Right cardiac atrium (tissue), 5 donors: ENCODE measurements around the gene SHISA9. TPM values are rescaled to one million over a fixed set of nuclear protein-coding genes. Genes with fewer than 3 reads are reported as not detected.

ENCODE experiments used
- ATAC-seq, 2 donors: fragments of 200-7000 bp; cut with Tn5 transposase; one replicate each; pipeline versions ENCODE4 v1.8.0 to v1.9.1; 2020; ENCODE audit warnings: moderate library complexity in 2 of 2, mild to moderate bottlenecking in 1 of 2
- DNase-seq, 3 donors: peaks; one replicate each; pipeline ENCODE4 v3.0.0-alpha.2; 2020
- H3K27ac ChIP-seq: one replicate; pipeline ENCODE4 v1.5.1; 2013; ENCODE audit warnings: mild to moderate bottlenecking, low read length, control low read depth, moderate library complexity
- H3K27me3 ChIP-seq: one replicate; pipeline ENCODE4 v1.6.1; 2013; ENCODE audit not compliant: control insufficient read depth, insufficient read depth
- H3K4me1 ChIP-seq: one replicate; pipeline ENCODE4 v1.6.1; 2013; ENCODE audit warnings: low read length; ENCODE audit not compliant: control insufficient read depth, insufficient read depth
- H3K4me3 ChIP-seq: one replicate; pipeline ENCODE4 v1.5.1; 2013; ENCODE audit warnings: low read length, control low read depth
- H3K9me3 ChIP-seq: one replicate; pipeline ENCODE4 v1.6.1; 2013; ENCODE audit warnings: low read length; ENCODE audit not compliant: control insufficient read depth
- WGBS: extraction: QIAGEN DNeasy Blood & Tissue Kit; methylation state at CpG from one replicate; pipeline ENCODE4 v1.1.7; 2013; 5-methylcytosine and 5-hydroxymethylcytosine counted together
- intact Hi-C, 4 donors: fragments of 100-400 bp; cut with DNase I; formaldehyde crosslinking; loops; one replicate each; pipeline versions ENCODE4 v1.11.0 to v1.14.0; 2022 to 2023
- polyA plus RNA-seq: library from polyadenylated mRNA; stranded (reverse); fragments of 200-250 nt; gene quantifications from one replicate; pipeline ENCODE4 v1.2.3, GENCODE V29; 2013
- total RNA-seq, 4 donors: library from RNA; stranded (reverse); fragmentation: NEBNext Ultra II Directional; extraction: Animal tissue kit (Norgen Biotek cat#: 25700); gene quantifications; one replicate each; pipeline ENCODE4 v1.2.1, GENCODE V29; 2021
- donor health status: healthy with polysubstance abuse.
- donor health status: DM: no; HTN: yes; CAD: no.
- donor health status: DM: no; HTN: no; CAD: no.
- donor health status: DM: no; HTN: yes; CAD: no; lungs with severe emphysema.
- donor health status: DM: yes; HTN: yes; CAD: no.

Gene SHISA9
- total and polyA plus RNA-seq, 5 donors, result 0.28 to 1.8 (median 0.47) TPM

DNA sequence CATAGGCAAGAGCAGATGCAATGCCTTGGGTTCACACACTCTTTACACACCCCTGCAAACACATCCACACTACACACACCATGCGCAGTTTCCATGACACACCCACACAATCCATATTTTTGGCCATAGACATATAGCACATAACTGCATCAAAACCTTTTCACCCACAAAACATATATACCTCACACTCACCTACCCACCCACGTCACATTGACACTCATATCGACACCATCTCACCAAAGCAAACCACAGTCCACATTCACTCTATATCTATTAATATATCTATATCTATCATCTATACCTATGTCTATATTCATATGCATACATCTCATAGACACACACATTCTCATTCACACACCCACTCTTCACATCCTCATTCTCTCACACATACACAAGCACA lies 246.9 kb downstream of the SHISA9 start:
- DNase-seq (no peak), ATAC-seq (no peak)
- Histone ChIP-seq H3K4me1 (no peaks in the 10 kb centered on the region), H3K9me3 (no peaks in the 10 kb centered on the region), H3K27me3 (no peaks in the 10 kb centered on the region), H3K4me3 (no peak overlapping the region), H3K27ac (no peak overlapping the region)
- 85% methylated on average over 3 of the region's 3 CpGs for WGBS
- intact Hi-C loops, result no loop called here

DNA sequence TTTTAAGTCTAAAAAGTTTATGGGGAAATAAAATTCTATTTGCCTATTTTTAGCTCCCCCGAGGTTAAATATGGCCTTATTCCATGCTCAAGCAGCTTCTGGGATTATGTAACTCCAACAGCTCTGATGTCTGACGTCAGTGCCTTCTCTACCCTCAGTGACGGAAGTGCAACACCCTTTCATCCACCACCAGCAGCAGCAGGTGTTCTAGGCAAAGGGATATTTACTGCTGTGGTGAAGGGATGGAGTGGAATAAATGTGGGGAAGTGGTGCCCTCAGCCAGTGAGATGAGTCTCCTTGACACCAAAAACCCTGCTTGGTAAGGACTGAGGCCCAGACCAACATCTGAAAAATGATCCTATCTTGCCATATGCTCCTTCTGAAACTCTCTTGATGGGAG lies 247.4 kb downstream of the SHISA9 start:
- ATAC-seq, result no peak
- 54% methylated on average over 3 of the region's 3 CpGs for WGBS
- Histone ChIP-seq H3K4me1 (no peaks in the 10 kb centered on the region), H3K27ac (no peak overlapping the region), H3K4me3 (no peak overlapping the region), H3K9me3 (no peaks in the 10 kb centered on the region), H3K27me3 (no peaks in the 10 kb centered on the region)
- intact Hi-C loops, result no loop called here
- DNase-seq, result no peak

DNA sequence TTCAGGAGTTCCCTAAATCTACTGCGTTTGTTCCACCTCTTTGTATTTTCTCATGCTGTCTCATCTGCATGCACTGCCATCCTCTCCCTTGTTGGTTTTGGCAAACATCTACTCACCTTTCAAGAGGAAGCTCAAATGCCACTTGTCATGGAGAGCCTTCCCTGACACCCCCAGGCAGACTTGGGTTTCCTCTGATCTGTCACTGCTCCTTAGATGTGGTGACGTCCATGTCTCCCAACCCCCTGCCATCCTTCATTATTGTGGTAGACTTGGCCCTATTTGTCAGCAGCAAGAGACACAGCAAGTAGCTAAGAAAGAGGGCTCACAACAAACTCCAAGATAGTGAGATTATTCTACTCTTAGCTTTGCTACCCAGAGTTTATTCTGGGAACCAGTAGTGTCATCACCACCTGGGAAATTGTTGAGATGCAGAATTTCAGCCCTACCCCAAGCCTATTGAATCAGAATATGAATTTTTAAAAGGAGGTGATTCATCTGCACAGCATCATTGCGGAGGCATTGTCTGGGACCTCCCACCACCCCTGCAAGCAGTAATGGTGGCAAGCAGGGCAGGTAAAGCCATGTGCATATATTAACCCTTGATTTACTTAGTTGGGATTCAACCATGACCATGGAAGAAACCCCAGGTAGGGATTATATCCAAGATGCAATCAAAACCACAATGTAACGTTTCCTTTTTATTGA lies 248.9 kb downstream of the SHISA9 start:
- no peaks in the 10 kb centered on the region for H3K9me3 ChIP-seq
- ATAC-seq (no peak), DNase-seq (no peak)
- H3K4me3 ChIP-seq, result no peak overlapping the region
- H3K27me3 ChIP-seq, result no peaks in the 10 kb centered on the region
- intact Hi-C loops, result no loop called here
- H3K4me1 ChIP-seq, result no peaks in the 10 kb centered on the region
- WGBS, result 59% methylated on average over 4 of the region's 4 CpGs
- H3K27ac ChIP-seq, result no peak overlapping the region

DNA sequence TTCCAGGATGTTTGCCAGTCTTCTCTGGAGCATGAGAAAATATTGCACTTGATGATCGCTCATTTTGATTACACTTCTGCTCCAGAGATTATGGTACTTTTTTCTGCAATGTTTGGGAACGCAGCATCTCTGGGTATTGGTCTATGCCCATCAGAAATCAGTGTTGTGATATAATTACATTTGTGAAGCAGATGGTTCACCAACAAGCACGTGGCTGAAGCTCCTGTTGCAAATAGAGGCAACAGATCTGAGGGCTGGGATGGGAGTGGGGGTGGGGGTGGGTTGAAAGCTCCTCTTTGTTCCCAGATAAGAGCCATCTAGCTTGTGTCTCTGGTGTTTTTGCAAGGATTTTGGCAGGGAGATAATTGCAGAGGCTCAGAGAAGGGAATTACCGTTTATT lies 252.3 kb downstream of the SHISA9 start:
- Histone ChIP-seq H3K9me3 (no peaks in the 10 kb centered on the region), H3K4me3 (no peak overlapping the region), H3K27ac (no peak overlapping the region), H3K27me3 (no peaks in the 10 kb centered on the region), H3K4me1 (no peaks in the 10 kb centered on the region)
- intact Hi-C loops, result no loop called here
- ATAC-seq (no peak), DNase-seq (no peak)
- WGBS, result 50% methylated on average over 4 of the region's 4 CpGs

DNA sequence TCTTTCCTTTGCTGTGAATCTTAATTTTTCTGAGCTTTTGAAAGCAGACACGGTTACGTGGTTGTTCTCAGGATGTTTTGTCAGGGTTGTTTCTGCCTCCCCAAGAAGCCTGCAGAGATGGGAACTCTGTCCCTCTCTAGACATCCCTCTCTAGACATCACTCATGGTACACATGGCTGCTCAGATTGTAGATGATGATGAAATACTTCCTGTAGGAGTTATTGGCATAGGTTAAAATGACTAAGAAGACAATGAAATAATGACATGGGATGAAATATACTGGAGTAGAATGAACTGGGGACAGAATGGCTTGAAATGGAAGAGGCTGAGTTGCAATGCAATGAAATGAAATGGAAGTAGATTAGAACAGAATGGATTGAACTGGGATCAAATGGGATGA lies 253.4 kb downstream of the SHISA9 start:
- no peaks in the 10 kb centered on the region for H3K4me1 ChIP-seq
- DNase-seq (no peak), ATAC-seq (no peak)
- no peak overlapping the region for H3K4me3 ChIP-seq
- no peak overlapping the region for H3K27ac ChIP-seq
- no peaks in the 10 kb centered on the region for H3K9me3 ChIP-seq
- 70% methylated on average over 2 of the region's 2 CpGs for WGBS
- no peaks in the 10 kb centered on the region for H3K27me3 ChIP-seq
- intact Hi-C loops, result no loop called here

DNA sequence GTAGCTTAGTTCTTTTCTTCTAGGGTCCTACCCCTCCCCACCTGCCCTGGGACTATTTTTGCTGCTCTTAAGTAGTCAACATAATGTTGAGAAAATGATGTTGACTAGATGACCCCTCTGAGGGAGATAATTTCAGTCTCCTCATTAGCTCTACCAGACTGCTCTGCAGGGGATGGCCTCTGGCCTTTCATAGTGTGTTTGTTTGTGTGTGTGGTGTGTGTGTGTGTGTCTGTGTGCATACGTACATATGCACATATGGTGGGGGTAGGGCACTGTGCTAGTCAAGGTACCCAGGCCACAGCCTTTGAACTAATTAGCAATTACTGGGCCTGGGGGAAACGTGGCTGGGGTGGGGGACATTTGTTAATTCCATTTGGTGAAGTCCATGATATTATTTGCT lies 254.0 kb downstream of the SHISA9 start:
- Histone ChIP-seq H3K4me3 (no peak overlapping the region), H3K27ac (no peak overlapping the region), H3K27me3 (no peaks in the 10 kb centered on the region), H3K4me1 (no peaks in the 10 kb centered on the region), H3K9me3 (no peaks in the 10 kb centered on the region)
- intact Hi-C loops, result no loop called here
- no peak for ATAC-seq
- 35% methylated on average over 2 of the region's 2 CpGs for WGBS
- no peak for DNase-seq

DNA sequence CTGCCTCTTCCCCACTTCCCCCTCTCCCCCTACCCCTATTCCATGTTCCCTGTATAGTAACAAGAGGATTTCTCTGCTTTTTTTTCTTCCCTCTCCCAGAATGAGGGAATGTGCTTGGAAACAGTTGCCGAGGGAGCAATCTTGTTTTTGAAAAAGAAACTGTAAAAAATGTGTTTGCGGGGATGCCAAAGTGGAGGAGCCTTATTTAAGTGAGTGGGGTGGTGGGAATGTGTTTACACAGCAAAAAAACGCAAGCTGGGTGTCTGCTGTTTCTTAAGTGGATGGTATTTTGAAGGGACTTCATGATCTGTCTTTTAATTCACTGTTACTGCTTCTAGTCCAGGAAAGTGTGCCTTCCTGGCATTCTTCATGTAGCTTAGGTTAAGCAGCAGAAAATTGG lies 254.4 kb downstream of the SHISA9 start:
- Histone ChIP-seq H3K9me3 (no peaks in the 10 kb centered on the region), H3K4me3 (no peak overlapping the region), H3K4me1 (no peaks in the 10 kb centered on the region), H3K27me3 (no peaks in the 10 kb centered on the region), H3K27ac (no peak overlapping the region)
- DNase-seq (no peak), ATAC-seq (no peak)
- WGBS, result 40% methylated on average over 3 of the region's 3 CpGs
- intact Hi-C loops, result no loop called here

DNA sequence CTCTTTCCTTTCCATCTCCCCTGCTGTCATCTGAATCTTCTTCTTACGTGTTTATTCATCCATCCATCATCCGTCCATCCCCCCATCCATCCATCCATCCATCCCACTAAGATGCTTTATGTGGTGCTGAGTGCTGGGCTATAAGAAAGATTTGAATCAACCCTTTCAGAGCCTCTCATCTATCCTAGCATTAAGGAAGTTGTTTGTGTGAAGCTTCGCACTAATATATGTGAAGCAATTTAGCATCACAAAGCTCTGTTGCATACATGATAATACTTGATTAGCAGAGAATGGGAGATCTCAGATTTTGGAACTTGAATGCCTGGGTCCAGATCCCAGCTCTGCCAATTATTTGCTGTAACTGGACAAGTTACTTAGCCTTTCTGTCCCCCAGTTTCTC lies 255.7 kb downstream of the SHISA9 start:
- DNase-seq, result no peak
- intact Hi-C loops, result no loop called here
- Histone ChIP-seq H3K4me3 (no peak overlapping the region), H3K4me1 (no peaks in the 10 kb centered on the region), H3K27ac (no peak overlapping the region), H3K9me3 (no peaks in the 10 kb centered on the region), H3K27me3 (no peaks in the 10 kb centered on the region)
- ATAC-seq, result no peak
- WGBS, result 60% methylated on average over 3 of the region's 3 CpGs

DNA sequence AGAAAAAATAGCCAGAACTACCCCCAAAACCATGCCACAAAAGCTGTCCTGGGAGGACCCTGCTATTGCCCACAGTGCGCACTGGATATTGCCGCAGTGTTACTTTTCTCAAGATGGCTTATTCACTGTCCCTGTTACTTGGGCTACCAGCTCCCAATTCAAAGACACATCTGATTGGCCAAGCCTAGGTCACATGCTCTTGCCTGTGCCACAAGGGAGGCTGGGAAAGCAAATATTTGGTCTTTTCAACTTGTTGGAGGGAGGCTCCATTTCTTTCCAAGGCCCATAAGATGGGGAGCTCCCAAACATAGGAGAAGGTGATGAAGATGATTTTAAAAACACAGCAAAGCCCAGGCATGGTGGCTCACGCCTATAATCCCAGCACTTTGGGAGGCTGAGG lies 257.0 kb downstream of the SHISA9 start:
- no peaks in the 10 kb centered on the region for H3K4me1 ChIP-seq
- 88% methylated on average over 3 of the region's 3 CpGs for WGBS
- no peak overlapping the region for H3K27ac ChIP-seq
- ATAC-seq (no peak), DNase-seq (no peak)
- no peaks in the 10 kb centered on the region for H3K27me3 ChIP-seq
- no peak overlapping the region for H3K4me3 ChIP-seq
- H3K9me3 ChIP-seq, result no peaks in the 10 kb centered on the region
- intact Hi-C loops, result no loop called here

DNA sequence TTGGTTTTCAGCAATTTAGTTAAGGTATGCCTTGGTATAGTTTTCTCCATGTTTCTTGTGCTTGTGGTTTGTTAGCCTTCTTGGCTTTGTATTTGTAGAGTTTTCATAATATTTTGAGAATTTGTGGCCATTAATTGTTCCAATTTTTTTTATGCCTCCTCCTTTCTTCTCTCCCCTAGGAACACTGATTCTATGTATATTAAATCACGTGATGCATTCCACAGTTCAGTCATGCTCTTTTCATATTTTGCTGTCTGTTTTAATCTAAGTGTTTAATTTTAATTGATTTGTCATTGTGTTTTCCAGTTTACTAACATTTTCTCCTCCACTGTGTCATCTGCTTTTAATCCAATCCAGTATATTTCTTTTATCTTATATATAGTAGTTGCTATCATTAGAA lies 263.6 kb downstream of the SHISA9 start:
- H3K27ac ChIP-seq, result no peak overlapping the region
- H3K9me3 ChIP-seq, result no peaks in the 10 kb centered on the region
- DNase-seq (no peak), ATAC-seq (no peak)
- 65% methylated on average over 1 of the region's 1 CpG for WGBS
- no peak overlapping the region for H3K4me3 ChIP-seq
- H3K27me3 ChIP-seq, result no peaks in the 10 kb centered on the region
- no peaks in the 10 kb centered on the region for H3K4me1 ChIP-seq
- intact Hi-C loops, result no loop called here

DNA sequence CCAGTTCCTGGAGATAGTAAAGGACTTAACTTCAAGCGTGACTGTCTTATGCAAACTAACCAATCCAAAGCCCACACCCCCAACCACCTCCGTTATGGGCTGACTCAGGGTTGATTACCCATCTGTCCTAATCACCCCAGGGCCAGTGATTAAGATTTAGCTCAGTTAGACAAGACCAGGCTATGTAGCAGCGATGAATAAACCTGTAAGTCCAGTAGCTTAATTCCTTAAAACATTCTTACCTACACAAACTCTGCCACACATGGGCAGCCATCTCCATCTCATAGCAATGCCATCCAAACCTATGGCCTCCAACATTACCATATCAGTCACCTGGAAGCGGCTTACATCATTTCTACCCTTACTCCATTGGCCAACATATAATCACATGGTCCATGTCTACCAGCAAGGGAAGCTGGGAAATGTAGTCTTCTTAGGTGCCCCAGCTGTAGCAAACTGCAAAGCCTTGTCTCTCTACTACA lies 266.7 kb downstream of the SHISA9 start:
- Histone ChIP-seq H3K4me1 (no peaks in the 10 kb centered on the region), H3K27ac (no peak overlapping the region), H3K9me3 (no peaks in the 10 kb centered on the region), H3K4me3 (no peak overlapping the region), H3K27me3 (no peaks in the 10 kb centered on the region)
- intact Hi-C loops, result no loop called here
- DNase-seq (no peak), ATAC-seq (no peak)
- 62% methylated on average over 4 of the region's 4 CpGs for WGBS

DNA sequence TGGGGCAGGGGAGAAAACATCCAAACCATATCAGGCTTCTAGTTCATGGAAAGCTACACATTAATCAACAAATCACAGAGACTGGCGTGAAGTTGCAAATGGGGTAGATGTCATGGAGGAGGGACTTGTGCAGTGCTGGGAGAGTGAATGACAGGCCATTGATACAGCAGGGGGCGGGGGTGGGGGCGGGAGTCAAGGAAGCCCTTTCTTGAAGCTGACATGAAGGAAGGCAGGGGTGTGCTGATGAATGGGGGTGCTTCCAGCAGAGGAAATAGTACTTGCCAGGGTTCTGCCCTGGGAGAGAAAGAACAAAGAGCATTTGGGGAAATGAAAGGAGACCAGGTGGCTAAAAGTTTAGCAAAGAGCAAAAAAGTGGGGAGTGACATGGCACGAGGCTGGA lies 269.9 kb downstream of the SHISA9 start:
- H3K4me3 ChIP-seq, result no peak overlapping the region
- intact Hi-C loops, result no loop called here
- ATAC-seq, result no peak
- H3K9me3 ChIP-seq, result no peaks in the 10 kb centered on the region
- no peak overlapping the region for H3K27ac ChIP-seq
- no peaks in the 10 kb centered on the region for H3K4me1 ChIP-seq
- H3K27me3 ChIP-seq, result no peaks in the 10 kb centered on the region
- WGBS, result 26% methylated on average over 4 of the region's 4 CpGs
- no peak for DNase-seq
